Left colon (tissue), 2 donors: ENCODE results near the gene WASL. TPM values are rescaled to one million over a fixed set of nuclear protein-coding genes. Genes with fewer than 3 reads are reported as not detected.
"Not testable (repeated sequence)": the region's sequence is repeated elsewhere in the genome, so short reads cannot be mapped to it uniquely, and the experiment has no call there.

ENCODE experiments used
- ATAC-seq: fragments of 200-7000 bp; cut with Tn5 transposase; one replicate; pipeline ENCODE4 v1.9.1; 2020; ENCODE audit warnings: mild to moderate bottlenecking, moderate library complexity
- DNase-seq, 2 donors: peaks; one replicate each; pipeline ENCODE4 v3.0.0-alpha.2; 2020
- intact Hi-C, 2 donors: fragments of 100-400 bp; cut with DNase I in 1 of 2; cut with micrococcal nuclease in 1 of 2; formaldehyde crosslinking; loops; one replicate each; pipeline versions ENCODE4 v1.11.2 to v1.14.0; 2022; cut with DNase I, micrococcal nuclease
- total RNA-seq, 2 donors: library from RNA; stranded (reverse); fragmentation: NEBNext Ultra II Directional; extraction: Animal tissue kit (Norgen Biotek cat#: 25700); gene quantifications; one replicate each; pipeline ENCODE4 v1.2.1, GENCODE V29; 2021
- donor health status: DM: no; HTN: no; CAD: no.
- donor health status: DM: yes; HTN: yes; CAD: no.

WASL gene
- total RNA-seq, 2 donors from 2014 or later = 93.3 to 108 TPM

DNA sequence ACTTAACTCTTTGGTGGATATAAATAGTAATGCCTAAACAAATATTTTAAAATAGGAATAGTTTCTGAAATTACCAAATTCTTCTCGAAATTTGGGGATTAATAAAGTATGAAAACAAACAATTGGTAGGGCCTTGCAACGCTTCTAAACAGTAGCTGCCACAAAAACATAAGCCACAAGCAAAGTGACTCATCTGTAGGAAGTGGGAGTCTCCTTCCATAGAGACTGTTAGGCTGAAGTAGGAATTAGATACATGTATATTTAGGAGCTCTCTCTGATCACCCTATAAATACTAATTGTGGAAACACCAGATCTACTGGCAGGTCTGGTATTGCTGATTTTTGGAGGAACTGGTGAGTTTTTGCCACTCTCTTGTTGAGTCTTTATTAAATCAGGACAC lies 98.8 kb downstream of the WASL start:
- no peak for DNase-seq
- intact Hi-C loops = no loop called here

GRCh38 chr7:123647106-123647730 lies 101.6 kb downstream of the WASL start:
- intact Hi-C loops = no loop called here
- no peak for ATAC-seq
- no peak for DNase-seq

More for the DNA sequence above, 98.8 kb downstream of the WASL start:
- no peak for ATAC-seq

DNA sequence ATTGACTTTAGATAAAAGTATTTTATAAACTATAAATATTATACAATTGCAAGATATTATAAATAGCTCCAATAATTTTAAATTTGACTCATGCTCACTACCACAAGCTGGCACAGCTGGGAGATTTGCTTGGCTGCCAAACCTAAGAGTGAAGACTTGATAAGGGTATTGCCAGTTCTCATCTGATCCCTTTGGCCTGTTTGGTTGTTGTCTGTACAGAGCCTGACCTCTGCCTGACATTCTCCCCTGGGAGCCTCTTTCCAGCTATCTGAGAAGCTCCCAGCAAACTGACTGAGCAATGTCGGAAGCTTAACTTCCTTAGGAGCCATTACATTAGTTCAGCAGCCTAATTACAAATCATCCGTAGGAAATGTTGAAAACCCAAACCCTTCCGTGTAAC lies 103.3 kb downstream of the WASL start:
- DNase-seq (no peak), ATAC-seq (no peak)
- intact Hi-C loops = no loop called here

- DNase-seq = no peak
- ATAC-seq = peak; percentile 40
- intact Hi-C loops = no loop called here
Observed at GRCh38 chr7:123643495-123644441, 105.0 kb downstream of the WASL start.

GRCh38 chr7:123641901-123642300 lies 106.9 kb downstream of the WASL start:
- ATAC-seq = no peak
- intact Hi-C loops = no loop called here
- no peak for DNase-seq

DNA sequence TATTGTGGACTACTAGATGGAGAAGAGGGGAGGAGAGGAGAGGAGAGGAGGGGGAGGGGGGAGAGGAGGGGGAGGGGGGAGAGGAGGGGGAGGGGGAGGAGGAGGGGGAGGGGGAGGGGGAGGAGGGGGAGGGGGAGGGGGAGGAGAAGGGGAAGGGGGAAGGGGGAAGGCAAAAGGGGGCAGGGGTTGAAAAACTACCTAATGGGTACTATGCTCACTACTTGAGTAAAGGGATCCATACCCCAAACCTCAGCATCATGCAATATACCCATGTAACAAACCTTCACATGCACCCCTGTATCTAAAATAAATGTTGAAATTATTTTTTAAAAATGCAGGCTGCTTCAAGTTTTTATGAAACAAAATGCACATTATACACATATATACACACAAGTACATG lies 108.2 kb downstream of the WASL start:
- ATAC-seq = no peak
- intact Hi-C loops = no loop called here

DNA sequence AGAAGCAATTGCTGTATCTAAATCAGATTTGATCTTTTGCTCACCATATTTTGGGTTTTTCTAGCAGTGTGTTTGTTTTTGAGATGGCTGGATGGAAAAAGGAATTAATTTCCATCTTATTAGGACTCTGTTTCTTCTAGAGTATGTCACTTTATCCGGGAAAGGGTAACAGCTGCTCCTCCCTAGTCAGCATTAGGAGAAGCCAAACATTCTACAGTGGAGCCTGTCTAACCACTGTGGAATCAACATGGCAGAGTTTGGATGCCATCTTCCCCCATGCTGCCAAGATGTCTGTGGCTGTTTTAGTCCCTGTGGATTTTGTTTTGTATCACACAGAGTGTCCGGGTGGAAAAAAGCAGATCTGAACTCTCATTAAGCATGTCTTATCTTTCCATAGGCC lies 109.2 kb downstream of the WASL start:
- intact Hi-C loops = no loop called here
- ATAC-seq = no peak
- DNase-seq = no peak

More for the DNA sequence above, 108.2 kb downstream of the WASL start:
- DNase-seq = no peak

- intact Hi-C loops = no loop called here
- DNase-seq (no peak), ATAC-seq (no peak)
Observed at GRCh38 chr7:123637878-123638277, 110.9 kb downstream of the WASL start.

- no peak for ATAC-seq
- DNase-seq = no peak
- intact Hi-C loops = no loop called here
Observed at GRCh38 chr7:123637203-123637602, 111.6 kb downstream of the WASL start.

DNA sequence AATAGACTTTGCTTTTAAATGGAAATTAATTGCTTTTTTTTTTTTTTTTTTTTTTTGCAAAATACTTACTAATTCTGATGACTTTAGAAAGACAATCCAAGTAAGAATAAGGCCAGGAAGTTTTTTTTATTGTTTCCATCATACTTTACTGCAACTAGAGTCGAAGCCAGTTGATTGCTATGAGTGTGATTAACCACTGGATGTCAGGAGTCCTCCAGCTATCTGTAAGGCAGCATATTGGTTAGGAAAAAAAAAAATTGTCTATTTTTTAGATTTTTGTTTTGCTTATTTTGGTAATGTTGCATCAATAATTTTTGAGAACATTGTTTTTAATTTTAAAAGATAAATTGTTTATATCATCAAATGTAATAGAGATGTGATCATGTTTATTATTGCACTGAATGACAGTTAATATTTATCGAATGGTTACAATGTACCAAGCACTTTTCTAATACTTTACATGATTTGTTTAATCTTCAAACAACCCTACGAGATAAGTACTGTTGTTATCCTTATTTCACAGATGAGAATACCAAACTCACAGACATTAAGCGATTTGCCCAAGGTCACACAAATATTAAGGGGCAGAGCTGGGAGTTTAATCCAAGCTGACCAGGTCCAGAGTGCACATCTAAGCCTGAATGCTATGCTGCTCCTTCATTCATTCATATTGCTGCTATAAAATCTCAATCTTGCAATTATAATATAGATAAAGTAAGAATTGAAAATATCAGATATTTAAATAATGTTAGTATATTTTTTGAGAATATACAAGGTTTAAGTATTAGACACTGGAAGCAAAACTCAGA lies 113.0 kb downstream of the WASL start:
- no peak for DNase-seq
- ATAC-seq = peak; percentile 64
- intact Hi-C loops = no loop called here

GRCh38 chr7:123634011-123634573 lies 114.7 kb downstream of the WASL start:
- DNase-seq, ATAC-seq, intact Hi-C loops: not testable (repeated sequence)

DNA sequence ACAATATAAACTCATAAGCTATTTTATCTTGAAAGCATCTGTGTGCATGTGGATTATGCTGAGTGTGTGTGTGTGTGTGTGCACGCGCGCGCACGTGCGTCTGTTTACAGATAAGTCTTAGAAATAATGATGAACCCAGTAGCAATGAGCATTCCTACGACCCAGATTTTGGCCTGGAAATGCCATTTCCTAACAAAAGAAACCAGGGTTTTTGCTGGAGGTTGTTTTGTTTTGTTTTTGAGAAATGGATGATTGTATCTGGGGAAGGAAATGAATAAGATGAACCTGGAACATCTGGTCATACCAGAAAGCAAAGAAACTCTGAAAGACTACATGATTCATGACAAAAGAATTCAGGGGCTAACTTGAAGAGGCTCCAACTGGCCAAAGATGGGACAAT lies 115.2 kb downstream of the WASL start:
- ATAC-seq = no peak
- no peak for DNase-seq
- intact Hi-C loops = no loop called here

- no peak for ATAC-seq
- intact Hi-C loops = no loop called here
- DNase-seq = no peak
Observed at GRCh38 chr7:123632808-123633207, 116.0 kb downstream of the WASL start.

Other genes starting within 250 kb of the WASL start
- gene IQUB, start 214.4 kb downstream of the WASL start, total RNA-seq = under 1 TPM in 1 of 2 donors, not detected in 1; 0.25 TPM
- gene NDUFA5, start 191.2 kb downstream of the WASL start, total RNA-seq = 100 to 1,000 TPM in 1 of 2 donors, 10 to 100 TPM in 1; 98.6 to 117 TPM
- not detected for gene ASB15, start 147.2 kb downstream of the WASL start, total RNA-seq
- gene LMOD2, start 93.1 kb downstream of the WASL start, total RNA-seq = not detected
- not detected for gene HYAL4, start 96.2 kb upstream of the WASL start, total RNA-seq
- gene SPAM1, start 176.2 kb upstream of the WASL start, total RNA-seq = not detected